CD4-positive, CD25-positive, alpha-beta regulatory T cell (primary cell): Measurements from ENCODE around the gene PDE4B. TPM values are rescaled to one million over a fixed set of nuclear protein-coding genes. Genes with fewer than 3 reads are reported as not detected.

Experiments used
- ATAC-seq, 2 donors: fragments of 150-1000 bp; cut with Tn5 transposase; one replicate each; pipeline ENCODE4 v1.10.0; 2021; ENCODE audit warnings: low read depth in 2 of 2, moderate number of reproducible peaks in 2 of 2, moderate library complexity in 1 of 2
- DNase-seq, 3 donors: peaks; one replicate each; pipeline versions ENCODE4 v3.0.0 to v3.0.0-alpha.2; 2012 to 2022; ENCODE audit warnings: mixed read lengths in 1 of 3
- H3K27ac ChIP-seq: one replicate; pipeline ENCODE4 v1.7.0; 2013; ENCODE audit warnings: mild to moderate bottlenecking, low read length; ENCODE audit not compliant: insufficient read depth, poor library complexity, severe bottlenecking
- H3K27me3 ChIP-seq: one replicate; pipeline ENCODE4 v1.7.0; 2013; ENCODE audit warnings: low read length; ENCODE audit not compliant: control insufficient read depth, insufficient read depth
- H3K36me3 ChIP-seq: one replicate; pipeline ENCODE4 v1.7.0; 2013; ENCODE audit warnings: mild to moderate bottlenecking, low read length, moderate library complexity; ENCODE audit not compliant: control insufficient read depth, insufficient read depth
- H3K4me1 ChIP-seq: 2 replicates; pipeline ENCODE4 v1.7.0; 2013; ENCODE audit warnings: mild to moderate bottlenecking, low read length; ENCODE audit not compliant: insufficient read depth, control insufficient read depth, poor library complexity, severe bottlenecking
- H3K4me3 ChIP-seq: one replicate; pipeline ENCODE4 v1.7.0; 2013; ENCODE audit warnings: low read depth, mild to moderate bottlenecking, low read length, moderate library complexity
- H3K9me3 ChIP-seq, 2 experiments: 1 replicate in 1 of 2; 2 replicates in 1 of 2; pipeline ENCODE4 v1.7.0; 2013; ENCODE audit warnings: low read length in 2 of 2, mild to moderate bottlenecking in 1 of 2, moderate library complexity in 1 of 2; ENCODE audit not compliant: control insufficient read depth in 2 of 2
- H3K27ac Mint-ChIP-seq, 3 donors: one replicate each; pipeline ENCODE4 v1.8.0; 2020 to 2022; ENCODE audit warnings: mild to moderate bottlenecking in 3 of 3, mixed read lengths in 3 of 3, moderate library complexity in 2 of 3
- H3K27me3 Mint-ChIP-seq: one replicate; pipeline ENCODE4 v1.8.0; 2022; ENCODE audit warnings: mild to moderate bottlenecking, mixed read lengths
- H3K36me3 Mint-ChIP-seq: one replicate; pipeline ENCODE4 v1.8.0; 2020; ENCODE audit warnings: mixed read lengths
- H3K4me1 Mint-ChIP-seq, 4 donors: one replicate each; pipeline ENCODE4 v1.8.0; 2020 to 2022; ENCODE audit warnings: mixed read lengths in 4 of 4, mild to moderate bottlenecking in 1 of 4
- H3K4me3 Mint-ChIP-seq, 4 donors: one replicate each; pipeline ENCODE4 v1.8.0; 2020 to 2022; ENCODE audit warnings: mild to moderate bottlenecking in 4 of 4, mixed read lengths in 4 of 4, moderate library complexity in 3 of 4
- H3K9me3 Mint-ChIP-seq, 7 donors: one replicate each; pipeline ENCODE4 v1.8.0; 2020 to 2022; ENCODE audit warnings: mixed read lengths in 7 of 7, mild to moderate bottlenecking in 3 of 7, moderate library complexity in 2 of 7
- polyA plus RNA-seq, 4 donors: library from polyadenylated mRNA; unstranded; fragments of 300-500 nt; fragmentation: Illumina TruSeq; gene quantifications; one replicate each; pipeline ENCODE4 v1.2.3, GENCODE V29; 2021
- total RNA-seq: library from RNA; stranded (reverse); gene quantifications from one replicate; pipeline ENCODE4 v1.2.3, GENCODE V29; 2022

The PDE4B gene
- total and polyA plus RNA-seq, 5 donors from 2014 or later: 63.9 to 200 (median 75.4) TPM

GRCh38 chr1:66197785-66198184, 405.1 kb downstream of the PDE4B start:
- no peak for ATAC-seq
- Mint-ChIP-seq H3K9me3 (peaks cover 0 to 3% (median 0%) of the 10 kb centered on the region in 7 donors), H3K4me3 (no peak overlapping the region), H3K4me1 (no peaks in the 10 kb centered on the region), H3K27me3 (peaks cover 9% of the 10 kb centered on the region), H3K36me3 (no peaks in the 10 kb centered on the region), H3K27ac (no peak overlapping the region)
- Histone ChIP-seq H3K27me3 (no peaks in the 10 kb centered on the region), H3K4me1 (no peaks in the 10 kb centered on the region), H3K36me3 (no peaks in the 10 kb centered on the region), H3K27ac (no peak overlapping the region), H3K9me3 (no peaks in the 10 kb centered on the region), H3K4me3 (no peak overlapping the region)
- DNase-seq: no peak

- no peak overlapping the region for H3K4me3 ChIP-seq
- H3K9me3 Mint-ChIP-seq: peaks cover 0 to 9% (median 7%) of the 10 kb centered on the region in 7 donors
- no peak overlapping the region for H3K4me3 Mint-ChIP-seq
- H3K36me3 Mint-ChIP-seq: peaks cover 4% of the 10 kb centered on the region
- no peaks in the 10 kb centered on the region for H3K4me1 ChIP-seq
- peaks cover 3 to 7% (median 4%) of the 10 kb centered on the region in 4 donors for H3K4me1 Mint-ChIP-seq
- H3K36me3 ChIP-seq: no peaks in the 10 kb centered on the region
- ATAC-seq (no peak), DNase-seq (no peak)
- H3K27ac ChIP-seq: no peak overlapping the region
- H3K27me3 ChIP-seq: no peaks in the 10 kb centered on the region
- peaks cover 20% of the 10 kb centered on the region for H3K27me3 Mint-ChIP-seq
- H3K9me3 ChIP-seq: peaks cover 0 to 5% of the 10 kb centered on the region in 2 experiments
- no peak overlapping the region for H3K27ac Mint-ChIP-seq
Observed at GRCh38 chr1:66206563-66207144, 414.0 kb downstream of the PDE4B start.

GRCh38 chr1:66207484-66207883, 414.8 kb downstream of the PDE4B start:
- Histone ChIP-seq H3K36me3 (no peaks in the 10 kb centered on the region), H3K27ac (no peak overlapping the region), H3K4me1 (no peaks in the 10 kb centered on the region), H3K27me3 (no peaks in the 10 kb centered on the region), H3K4me3 (no peak overlapping the region), H3K9me3 (peaks cover 0 to 5% of the 10 kb centered on the region in 2 experiments)
- Mint-ChIP-seq H3K4me1 (peaks cover 3 to 7% (median 4%) of the 10 kb centered on the region in 4 donors), H3K4me3 (no peak overlapping the region), H3K27ac (no peak overlapping the region), H3K36me3 (peaks cover 4% of the 10 kb centered on the region), H3K27me3 (peaks cover 28% of the 10 kb centered on the region), H3K9me3 (peaks cover 0 to 9% (median 5%) of the 10 kb centered on the region in 7 donors)
- DNase-seq: no peak
- ATAC-seq: no peak

- Mint-ChIP-seq H3K4me1 (peaks cover 3 to 7% (median 4%) of the 10 kb centered on the region in 4 donors), H3K36me3 (no peaks in the 10 kb centered on the region), H3K4me3 (no peak overlapping the region), H3K9me3 (peaks cover 0 to 9% (median 5%) of the 10 kb centered on the region in 7 donors), H3K27me3 (peaks cover 32% of the 10 kb centered on the region), H3K27ac (no peak overlapping the region)
- Histone ChIP-seq H3K4me3 (no peak overlapping the region), H3K27me3 (no peaks in the 10 kb centered on the region), H3K36me3 (no peaks in the 10 kb centered on the region), H3K9me3 (peaks cover 0 to 5% of the 10 kb centered on the region in 2 experiments), H3K4me1 (no peaks in the 10 kb centered on the region), H3K27ac (no peak overlapping the region)
- DNase-seq (no peak), ATAC-seq (no peak)
Observed at GRCh38 chr1:66208632-66209031, 415.9 kb downstream of the PDE4B start.

GRCh38 chr1:66210635-66211244, 418.0 kb downstream of the PDE4B start:
- Mint-ChIP-seq H3K27ac (no peak overlapping the region), H3K4me3 (no peak overlapping the region), H3K4me1 (peaks cover 7 to 16% (median 12%) of the 10 kb centered on the region in 4 donors), H3K9me3 (peaks cover 0 to 3% (median 0%) of the 10 kb centered on the region in 7 donors), H3K27me3 (peaks cover 32% of the 10 kb centered on the region), H3K36me3 (no peaks in the 10 kb centered on the region)
- Histone ChIP-seq H3K27ac (no peak overlapping the region), H3K36me3 (no peaks in the 10 kb centered on the region), H3K4me1 (peaks cover 3% of the 10 kb centered on the region), H3K27me3 (no peaks in the 10 kb centered on the region), H3K4me3 (no peak overlapping the region), H3K9me3 (no peaks in the 10 kb centered on the region)
- DNase-seq (no peak), ATAC-seq (no peak)

- DNase-seq (no peak), ATAC-seq (no peak)
- no peak overlapping the region for H3K27ac Mint-ChIP-seq
- peaks cover 32% of the 10 kb centered on the region for H3K27me3 Mint-ChIP-seq
- H3K4me3 ChIP-seq: no peak overlapping the region
- H3K9me3 ChIP-seq: no peaks in the 10 kb centered on the region
- no peaks in the 10 kb centered on the region for H3K36me3 Mint-ChIP-seq
- peaks cover 3% of the 10 kb centered on the region for H3K4me1 ChIP-seq
- no peak overlapping the region for H3K27ac ChIP-seq
- H3K27me3 ChIP-seq: no peaks in the 10 kb centered on the region
- no peaks in the 10 kb centered on the region for H3K36me3 ChIP-seq
- no peak overlapping the region for H3K4me3 Mint-ChIP-seq
- peaks cover 0 to 3% (median 0%) of the 10 kb centered on the region in 7 donors for H3K9me3 Mint-ChIP-seq
- peaks cover 7 to 12% (median 12%) of the 10 kb centered on the region in 4 donors for H3K4me1 Mint-ChIP-seq
Observed at GRCh38 chr1:66211521-66211920, 418.8 kb downstream of the PDE4B start.

- no peak overlapping the region for H3K4me3 ChIP-seq
- H3K4me1 Mint-ChIP-seq: peaks cover 7 to 14% (median 12%) of the 10 kb centered on the region in 4 donors
- H3K27me3 Mint-ChIP-seq: peaks cover 23% of the 10 kb centered on the region
- no peaks in the 10 kb centered on the region for H3K36me3 Mint-ChIP-seq
- no peak overlapping the region for H3K4me3 Mint-ChIP-seq
- no peaks in the 10 kb centered on the region for H3K27me3 ChIP-seq
- H3K9me3 Mint-ChIP-seq: peaks cover 0 to 2% (median 0%) of the 10 kb centered on the region in 7 donors
- no peaks in the 10 kb centered on the region for H3K36me3 ChIP-seq
- H3K27ac ChIP-seq: no peak overlapping the region
- no peak overlapping the region for H3K27ac Mint-ChIP-seq
- DNase-seq: no peak
- no peak for ATAC-seq
- H3K4me1 ChIP-seq: peaks cover 3% of the 10 kb centered on the region
- H3K9me3 ChIP-seq: no peaks in the 10 kb centered on the region
Observed at GRCh38 chr1:66213491-66213890, 420.8 kb downstream of the PDE4B start.
